GM18867 (cell line): ENCODE data around the gene DCLK2.
A peak's percentile ranks its signal among the peaks of the same experiment; 100 is the strongest.

Experiments used
- ATAC-seq: cut with Tn5 transposase; IDR thresholded peaks from one replicate; pipeline ENCODE4 v1.9.1; 2021; ENCODE audit warnings: mild to moderate bottlenecking, moderate library complexity; ENCODE audit not compliant: unreplicated experiment

Gene DCLK2

GRCh38 chr4:150234246-150234645 is 156.0 kb downstream of the DCLK2 start:
- ATAC-seq, result no peak

GRCh38 chr4:150235317-150235716 is 157.1 kb downstream of the DCLK2 start:
- no peak for ATAC-seq

- ATAC-seq, result no peak
Measured at GRCh38 chr4:150235808-150236271, 157.6 kb downstream of the DCLK2 start.

- ATAC-seq, result no peak
Measured at GRCh38 chr4:150236626-150237025, 158.4 kb downstream of the DCLK2 start.

GRCh38 chr4:150237110-150237872 is 159.0 kb downstream of the DCLK2 start:
- ATAC-seq, result no peak

GRCh38 chr4:150238591-150238990 is 160.3 kb downstream of the DCLK2 start:
- ATAC-seq, result no peak

GRCh38 chr4:150240011-150240410 is 161.8 kb downstream of the DCLK2 start:
- no peak for ATAC-seq

- ATAC-seq, result peak; percentile 60
Measured at GRCh38 chr4:150242820-150243458, 164.7 kb downstream of the DCLK2 start.

GRCh38 chr4:150243932-150244331 is 165.7 kb downstream of the DCLK2 start:
- ATAC-seq, result no peak

GRCh38 chr4:150244600-150244999 is 166.4 kb downstream of the DCLK2 start:
- ATAC-seq, result no peak

GRCh38 chr4:150247184-150247583 is 168.9 kb downstream of the DCLK2 start:
- ATAC-seq, result no peak

- no peak for ATAC-seq
Measured at GRCh38 chr4:150248181-150248580, 169.9 kb downstream of the DCLK2 start.

- ATAC-seq, result no peak
Measured at GRCh38 chr4:150250293-150250997, 172.2 kb downstream of the DCLK2 start.

- no peak for ATAC-seq
Measured at GRCh38 chr4:150250998-150251651, 172.9 kb downstream of the DCLK2 start.

GRCh38 chr4:150251752-150252190 is 173.5 kb downstream of the DCLK2 start:
- ATAC-seq, result no peak

- no peak for ATAC-seq
Measured at GRCh38 chr4:150252306-150252705, 174.1 kb downstream of the DCLK2 start.

- ATAC-seq, result no peak
Measured at GRCh38 chr4:150252741-150253140, 174.5 kb downstream of the DCLK2 start.

GRCh38 chr4:150253416-150253815 is 175.2 kb downstream of the DCLK2 start:
- no peak for ATAC-seq

GRCh38 chr4:150253965-150254630 is 175.9 kb downstream of the DCLK2 start:
- no peak for ATAC-seq

GRCh38 chr4:150255610-150256224 is 177.5 kb downstream of the DCLK2 start:
- ATAC-seq, result no peak
